NCI-H1694 (cell line): Measurements from ENCODE around the gene PRR14L.
"Not testable (repeated sequence)": the region's sequence is repeated elsewhere in the genome, so short reads cannot be mapped to it uniquely, and the experiment has no call there.

Source experiments
- DNase-seq: peaks from one replicate; lab custom pipeline; 2025; lab: John Stamatoyannopoulos, UW

PRR14L gene

GRCh38 chr22:31740314-31740713 lies 9.6 kb downstream of the PRR14L start:
- not testable (repeated sequence) for DNase-seq

- DNase-seq, result no peak
Observed at GRCh38 chr22:31739795-31740201, 10.1 kb downstream of the PRR14L start.

GRCh38 chr22:31738566-31738965 lies 11.4 kb downstream of the PRR14L start:
- DNase-seq, result no peak

- no peak for DNase-seq
Observed at GRCh38 chr22:31737932-31738331, 12.0 kb downstream of the PRR14L start.

GRCh38 chr22:31736458-31736857 lies 13.5 kb downstream of the PRR14L start:
- DNase-seq, result no peak

GRCh38 chr22:31734512-31734911 lies 15.4 kb downstream of the PRR14L start:
- no peak for DNase-seq

GRCh38 chr22:31733580-31734079 lies 16.3 kb downstream of the PRR14L start:
- DNase-seq, result no peak

GRCh38 chr22:31732089-31732829 lies 17.7 kb downstream of the PRR14L start:
- DNase-seq, result no peak

GRCh38 chr22:31730344-31730711 lies 19.6 kb downstream of the PRR14L start:
- DNase-seq, result no peak

GRCh38 chr22:31728857-31729256 lies 21.1 kb downstream of the PRR14L start:
- no peak for DNase-seq

- no peak for DNase-seq
Observed at GRCh38 chr22:31726692-31727091, 23.2 kb downstream of the PRR14L start.

GRCh38 chr22:31723723-31724122 lies 26.2 kb downstream of the PRR14L start:
- DNase-seq, result no peak

GRCh38 chr22:31719850-31720471 lies 30.0 kb downstream of the PRR14L start:
- DNase-seq, result no peak

GRCh38 chr22:31715147-31715778 lies 34.7 kb downstream of the PRR14L start:
- no peak for DNase-seq

- DNase-seq, result not testable (repeated sequence)
Observed at GRCh38 chr22:31711226-31711625, 38.7 kb downstream of the PRR14L start.

- DNase-seq, result no peak
Observed at GRCh38 chr22:31707519-31707918, 42.4 kb downstream of the PRR14L start.

- no peak for DNase-seq
Observed at GRCh38 chr22:31695423-31695822, 54.5 kb downstream of the PRR14L start.

- DNase-seq, result not testable (repeated sequence)
Observed at GRCh38 chr22:31694046-31694445, 55.9 kb downstream of the PRR14L start.

- no peak for DNase-seq
Observed at GRCh38 chr22:31692186-31692886, 57.6 kb downstream of the PRR14L start.

- DNase-seq, result no peak
Observed at GRCh38 chr22:31691408-31691807, 58.5 kb downstream of the PRR14L start.

- no peak for DNase-seq
Observed at GRCh38 chr22:31683181-31684105, 66.5 kb downstream of the PRR14L start.
